Adrenal gland (tissue), 12 donors: ENCODE data around the gene PPIP5K1. TPM values are rescaled to one million over a fixed set of nuclear protein-coding genes. Genes with fewer than 3 reads are reported as not detected.

Source experiments
- DNase-seq, 7 donors: peaks; one replicate each; pipeline ENCODE4 v3.0.0-alpha.2; 2019 to 2020
- H3K27ac ChIP-seq, 5 donors: fragments of 200-600 bp; sonication (generic) in 4 of 5; 1 replicate in 3 of 5; 2 replicates in 2 of 5; pipeline versions ENCODE4 v1.5.1 to v1.8.0; 2016 to 2020; ENCODE audit warnings: mild to moderate bottlenecking in 1 of 5
- H3K27me3 ChIP-seq: fragments of 200-600 bp; 2 replicates; pipeline ENCODE4 v1.8.0; 2021
- H3K36me3 ChIP-seq, 2 donors: fragments of 200-600 bp; replicated peaks in 1 of 2; 1 replicate in 1 of 2; 2 replicates in 1 of 2; pipeline versions ENCODE4 v1.5.1 to v1.8.0; 2018 to 2022
- H3K4me1 ChIP-seq, 2 donors: fragments of 200-600 bp; replicated peaks in 1 of 2; 1 replicate in 1 of 2; 2 replicates in 1 of 2; pipeline versions ENCODE4 v1.5.1 to v1.8.0; 2018 to 2021
- H3K4me3 ChIP-seq, 4 donors: fragments of 200-600 bp; sonication (generic) in 3 of 4; one replicate each; pipeline ENCODE4 v1.5.1; 2016 to 2018
- H3K9me3 ChIP-seq, 3 donors: fragments of 200-600 bp; sonication (generic) in 1 of 3; replicated peaks in 1 of 3; 1 replicate in 2 of 3; 2 replicates in 1 of 3; pipeline versions ENCODE4 v1.5.1 to v1.8.0; 2016 to 2021
- POLR2A ChIP-seq, 2 donors: fragments of 450-650 bp; IDR thresholded peaks; one replicate each; pipeline ENCODE4 v1.6.1; 2017; ENCODE audit warnings: antibody characterized with exemption in 2 of 2, mild to moderate bottlenecking in 2 of 2, moderate library complexity in 1 of 2
- WGBS, 4 donors: extraction: QIAGEN DNeasy Blood & Tissue Kit in 2 of 4; methylation state at CpG; one replicate each; pipeline versions ENCODE4 v1.1.5 to v1.1.7; 2013 to 2017; 5-methylcytosine and 5-hydroxymethylcytosine counted together
- intact Hi-C, 2 donors: fragments of 100-400 bp; cut with DNase I; formaldehyde crosslinking; loops; one replicate each; pipeline versions ENCODE4 v1.14.1 to v1.15.0; 2022 to 2023
- polyA plus RNA-seq, 3 donors: library from polyadenylated mRNA; stranded (reverse); fragments of 200-250 nt in 2 of 3; fragments of 350-450 nt in 1 of 3; fragmentation: Illumina TruSeq in 1 of 3; extraction: RNeasy Lipid Tissue Mini Kit (QIAGEN cat#74804) in 1 of 3; gene quantifications; one replicate each; pipeline ENCODE4 v1.2.3, GENCODE V29; 2013 to 2014
- total RNA-seq, 9 donors: library from RNA; depleted of rRNA in 4 of 9; stranded (reverse); fragments of >200 nt in 4 of 9; fragments of 120-200 nt in 1 of 9; fragmentation: NEBNext Ultra II Directional in 1 of 9; extraction: Animal tissue kit (Norgen Biotek cat#: 25700) in 1 of 9; gene quantifications; one replicate each; pipeline versions ENCODE4 v1.1.0 to v1.2.4, GENCODE V29; 2013 to 2023
- TF ChIP-seq, protein P1 (sequence below), 6 experiments: fragments of 450-650 bp in 4 of 6; fragments of 200-600 bp in 2 of 6; sonication (generic) in 1 of 6; IDR thresholded peaks; 1 replicate in 5 of 6; 2 replicates in 1 of 6; pipeline versions ENCODE4 v1.5.1 to v1.8.0; 2016 to 2021; ENCODE audit warnings: antibody characterized with exemption in 6 of 6, mild to moderate bottlenecking in 2 of 6, moderate library complexity in 1 of 6
- donor health status: healthy with polysubstance abuse.
- donor health status: Bipolar disorder and iron deficiency.
- donor health status: DM: yes; HTN: yes; CAD: no.
- donor health status: DM: no; HTN: no; CAD: no.
- donor health status: DM: no; HTN: no; CAD: no.
- donor health status: DM: yes; HTN: yes; CAD: no.

PPIP5K1 gene
- total and polyA plus RNA-seq, 12 donors, result 15.4 to 63.8 (median 29.0) TPM

DNA sequence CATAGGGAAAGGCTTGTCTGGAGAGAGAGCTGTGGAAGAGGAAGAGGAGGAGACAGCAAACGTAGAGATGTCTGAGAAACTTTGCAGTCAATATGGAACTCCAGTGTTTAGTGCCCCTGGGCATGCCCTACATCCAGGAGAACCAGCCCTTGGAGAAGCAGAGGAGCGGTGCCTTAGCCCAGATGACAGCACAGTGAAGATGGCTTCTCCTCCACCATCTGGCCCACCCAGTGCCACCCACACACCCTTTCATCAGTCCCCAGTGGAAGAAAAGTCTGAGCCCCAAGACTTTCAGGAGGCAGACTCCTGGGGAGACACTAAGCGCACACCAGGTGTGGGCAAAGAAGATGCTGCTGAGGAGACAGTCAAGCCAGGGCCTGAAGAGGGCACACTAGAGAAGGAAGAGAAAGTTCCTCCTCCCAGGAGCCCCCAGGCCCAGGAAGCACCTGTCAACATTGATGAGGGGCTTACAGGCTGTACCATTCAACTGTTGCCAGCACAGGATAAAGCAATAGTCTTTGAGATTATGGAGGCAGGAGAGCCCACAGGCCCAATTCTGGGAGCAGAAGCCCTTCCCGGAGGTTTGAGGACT, 65.7 kb downstream of the PPIP5K1 start:
- Histone ChIP-seq H3K36me3 (peaks cover 0 to 18% of the 10 kb centered on the region in 2 donors), H3K27me3 (no peaks in the 10 kb centered on the region), H3K4me3 (no peak overlapping the region), H3K9me3 (no peaks in the 10 kb centered on the region), H3K4me1 (no peaks in the 10 kb centered on the region), H3K27ac (no peak overlapping the region)
- DNase-seq, result peak in 1 of 7 donors; percentile 4
- TF ChIP-seq, protein P1, sequence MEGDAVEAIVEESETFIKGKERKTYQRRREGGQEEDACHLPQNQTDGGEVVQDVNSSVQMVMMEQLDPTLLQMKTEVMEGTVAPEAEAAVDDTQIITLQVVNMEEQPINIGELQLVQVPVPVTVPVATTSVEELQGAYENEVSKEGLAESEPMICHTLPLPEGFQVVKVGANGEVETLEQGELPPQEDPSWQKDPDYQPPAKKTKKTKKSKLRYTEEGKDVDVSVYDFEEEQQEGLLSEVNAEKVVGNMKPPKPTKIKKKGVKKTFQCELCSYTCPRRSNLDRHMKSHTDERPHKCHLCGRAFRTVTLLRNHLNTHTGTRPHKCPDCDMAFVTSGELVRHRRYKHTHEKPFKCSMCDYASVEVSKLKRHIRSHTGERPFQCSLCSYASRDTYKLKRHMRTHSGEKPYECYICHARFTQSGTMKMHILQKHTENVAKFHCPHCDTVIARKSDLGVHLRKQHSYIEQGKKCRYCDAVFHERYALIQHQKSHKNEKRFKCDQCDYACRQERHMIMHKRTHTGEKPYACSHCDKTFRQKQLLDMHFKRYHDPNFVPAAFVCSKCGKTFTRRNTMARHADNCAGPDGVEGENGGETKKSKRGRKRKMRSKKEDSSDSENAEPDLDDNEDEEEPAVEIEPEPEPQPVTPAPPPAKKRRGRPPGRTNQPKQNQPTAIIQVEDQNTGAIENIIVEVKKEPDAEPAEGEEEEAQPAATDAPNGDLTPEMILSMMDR (IDR thresholded peaks at IDR 0.05), result no peak
- WGBS, 4 donors, result 88 to 97% (median 95%) methylated on average over 4 of the region's 4 CpGs
- intact Hi-C loops, result no loop called here

DNA sequence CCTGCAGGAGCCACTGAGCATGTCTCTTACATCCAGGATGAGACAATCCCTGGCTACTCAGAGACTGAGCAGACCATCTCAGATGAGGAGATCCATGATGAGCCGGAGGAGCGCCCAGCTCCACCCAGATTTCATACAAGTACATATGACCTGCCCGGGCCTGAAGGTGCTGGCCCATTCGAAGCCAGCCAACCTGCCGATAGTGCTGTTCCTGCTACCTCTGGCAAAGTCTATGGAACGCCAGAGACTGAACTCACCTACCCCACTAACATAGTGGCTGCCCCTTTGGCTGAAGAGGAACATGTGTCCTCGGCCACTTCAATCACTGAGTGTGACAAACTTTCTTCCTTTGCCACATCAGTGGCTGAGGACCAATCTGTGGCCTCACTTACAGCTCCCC, 66.4 kb downstream of the PPIP5K1 start:
- TF ChIP-seq POLR2A (IDR thresholded peaks at IDR 0.05), result no peak
- TF ChIP-seq, protein P1 (IDR thresholded peaks at IDR 0.05), result no peak

DNA sequence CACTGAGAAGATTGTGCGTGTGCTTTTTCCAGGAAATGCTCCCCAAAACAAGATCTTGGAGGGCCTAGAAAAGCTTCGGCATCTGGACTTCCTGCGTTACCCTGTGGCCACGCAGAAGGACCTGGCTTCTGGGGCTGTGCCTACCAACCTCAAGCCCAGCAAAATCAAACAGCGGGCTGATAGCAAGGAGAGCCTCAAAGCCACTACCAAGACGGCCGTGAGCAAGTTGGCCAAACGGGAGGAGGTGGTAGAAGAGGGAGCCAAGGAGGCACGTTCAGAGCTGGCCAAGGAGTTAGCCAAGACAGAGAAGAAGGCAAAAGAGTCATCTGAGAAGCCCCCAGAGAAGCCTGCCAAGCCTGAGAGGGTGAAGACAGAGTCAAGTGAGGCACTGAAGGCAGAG, 67.8 kb downstream of the PPIP5K1 start:
- Histone ChIP-seq H3K4me3 (no peak overlapping the region), H3K36me3 (peaks cover 0 to 18% of the 10 kb centered on the region in 2 donors), H3K27ac (no peak overlapping the region), H3K27me3 (no peaks in the 10 kb centered on the region), H3K4me1 (peaks cover 0 to 13% of the 10 kb centered on the region in 2 donors), H3K9me3 (no peaks in the 10 kb centered on the region)
- 87 to 95% (median 91%) methylated on average over 9 of the region's 9 CpGs for WGBS, 4 donors
- TF ChIP-seq, protein P1 (IDR thresholded peaks at IDR 0.05), result no peak
- TF ChIP-seq POLR2A (IDR thresholded peaks at IDR 0.05), result no peak
- DNase-seq, result peak in 2 of 7 donors; percentile 5 to 27
- intact Hi-C loops, result no loop called here

More for the DNA sequence above, 66.4 kb downstream of the PPIP5K1 start:
- Histone ChIP-seq H3K4me1 (peaks cover 0 to 4% of the 10 kb centered on the region in 2 donors), H3K27me3 (no peaks in the 10 kb centered on the region), H3K4me3 (no peak overlapping the region), H3K9me3 (no peaks in the 10 kb centered on the region), H3K36me3 (peaks cover 0 to 18% of the 10 kb centered on the region in 2 donors), H3K27ac (no peak overlapping the region)
- intact Hi-C loops, result no loop called here
- peak in 1 of 7 donors; percentile 41 for DNase-seq
- WGBS, 4 donors, result 93 to 100% (median 98%) methylated on average over 3 to 7 of the region's 7 CpGs

DNA sequence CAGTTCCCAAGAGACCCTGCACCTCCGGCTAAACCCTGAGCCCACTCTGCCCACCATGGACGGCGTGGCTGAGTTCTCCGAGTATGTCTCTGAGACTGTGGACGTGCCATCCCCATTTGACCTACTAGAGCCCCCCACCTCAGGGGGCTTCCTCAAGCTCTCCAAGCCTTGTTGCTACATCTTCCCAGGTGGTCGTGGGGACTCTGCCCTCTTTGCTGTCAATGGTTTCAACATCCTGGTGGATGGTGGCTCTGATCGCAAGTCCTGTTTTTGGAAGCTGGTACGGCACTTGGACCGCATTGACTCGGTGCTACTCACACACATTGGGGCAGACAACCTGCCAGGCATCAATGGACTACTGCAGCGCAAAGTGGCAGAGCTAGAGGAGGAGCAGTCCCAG, 68.6 kb downstream of the PPIP5K1 start:
- Histone ChIP-seq H3K4me1 (peaks cover 0 to 21% of the 10 kb centered on the region in 2 donors), H3K36me3 (peaks cover 0 to 18% of the 10 kb centered on the region in 2 donors), H3K9me3 (no peaks in the 10 kb centered on the region), H3K27me3 (no peaks in the 10 kb centered on the region), H3K4me3 (no peak overlapping the region), H3K27ac (no peak overlapping the region)
- TF ChIP-seq, protein P1 (IDR thresholded peaks at IDR 0.05), result no peak
- TF ChIP-seq POLR2A (IDR thresholded peaks at IDR 0.05), result no peak
- DNase-seq, result peak in 2 of 7 donors; percentile 11 to 39
- intact Hi-C loops, result no loop called here
- WGBS, 4 donors, result 90 to 94% (median 93%) methylated on average over 5 to 11 of the region's 11 CpGs
